Measurements from ENCODE around the gene INHBA.

GRCh38 chr7:41720046-41720445, 17.2 kb upstream of the INHBA start:
- TF ChIP-seq CTCF (IDR thresholded peaks at IDR 0.05; ENCODE audit: insufficient read depth, low read length) = no peak
- TF ChIP-seq POLR2AphosphoS5 (IDR thresholded peaks at IDR 0.05; ENCODE audit: low read depth) = no peak

Data from HL-60 (cell line).